Stimulated activated naive CD8-positive, alpha-beta T cell treated with anti-CD3 and anti-CD28 coated beads, Interleukin-15, amount 100 ng/mL, for 72 hours (primary cell): ENCODE results near the gene TENT5C.
"Not testable (repeated sequence)": the region's sequence is repeated elsewhere in the genome, so short reads cannot be mapped to it uniquely, and the experiment has no call there.

ENCODE experiments used
- ATAC-seq: fragments of 150-1000 bp; cut with Tn5 transposase; 2 replicates; pipeline ENCODE4 v1.10.0; 2021; ENCODE audit warnings: mild to moderate bottlenecking, moderate library complexity
- DNase-seq, 2 donors: peaks; one replicate each; pipeline ENCODE4 v3.0.0; 2021 to 2022
- H3K27ac Mint-ChIP-seq, 2 donors: one replicate each; pipeline ENCODE4 v1.8.0; 2022; ENCODE audit warnings: mild to moderate bottlenecking in 2 of 2, mixed read lengths in 2 of 2, moderate library complexity in 2 of 2
- H3K27me3 Mint-ChIP-seq: one replicate; pipeline ENCODE4 v1.8.0; 2022; ENCODE audit warnings: mixed read lengths
- H3K4me1 Mint-ChIP-seq: one replicate; pipeline ENCODE4 v1.8.0; 2022; ENCODE audit warnings: mild to moderate bottlenecking, mixed read lengths
- H3K4me3 Mint-ChIP-seq, 2 donors: one replicate each; pipeline ENCODE4 v1.8.0; 2022; ENCODE audit warnings: mild to moderate bottlenecking in 2 of 2, mixed read lengths in 2 of 2, moderate library complexity in 1 of 2
- H3K9me3 Mint-ChIP-seq, 2 donors: one replicate each; pipeline ENCODE4 v1.8.0; 2022; ENCODE audit warnings: mixed read lengths in 2 of 2

The TENT5C gene

GRCh38 chr1:117605774-117606648 lies at the start of gene TENT5C:
TSS of gene TENT5C (plus strand) at chr1:117606048. CDS start at chr1:117622869, 16,821 bp downstream.
- peaks cover 35% of the 10 kb centered on the region for H3K4me1 Mint-ChIP-seq
- H3K4me3 Mint-ChIP-seq = peak within 1 kb of the TSS; percentile 94 to 96
- DNase-seq (peak; percentile 99), ATAC-seq (peak; percentile 89)
- peak within 1 kb of the TSS; percentile 90 to 97 for H3K27ac Mint-ChIP-seq
- H3K27me3 Mint-ChIP-seq = peaks cover 42% of the 10 kb centered on the region
- H3K9me3 Mint-ChIP-seq = no peaks in the 10 kb centered on the region

GRCh38 chr1:117556341-117556740 lies 49.5 kb upstream of the TENT5C start:
- Mint-ChIP-seq H3K27ac (no peak overlapping the region), H3K4me3 (no peak overlapping the region), H3K27me3 (peaks cover 9% of the 10 kb centered on the region), H3K4me1 (peaks cover 7% of the 10 kb centered on the region), H3K9me3 (peaks cover 5 to 16% of the 10 kb centered on the region in 2 donors)
- no peak for DNase-seq
- no peak for ATAC-seq

GRCh38 chr1:117556976-117557375 lies 48.9 kb upstream of the TENT5C start:
- ATAC-seq = no peak
- peak overlapping the region in 1 of 2 donors; percentile 28 for H3K27ac Mint-ChIP-seq

GRCh38 chr1:117558451-117558850 lies 47.4 kb upstream of the TENT5C start:
- H3K9me3 Mint-ChIP-seq = peaks cover 5 to 16% of the 10 kb centered on the region in 2 donors
- peaks cover 12% of the 10 kb centered on the region for H3K27me3 Mint-ChIP-seq
- H3K27ac Mint-ChIP-seq, H3K4me3 Mint-ChIP-seq, ATAC-seq: not testable (repeated sequence)
- H3K4me1 Mint-ChIP-seq = peaks cover 12% of the 10 kb centered on the region
- peak in 1 of 2 donors; percentile 21 for DNase-seq

More at GRCh38 chr1:117556976-117557375, 48.9 kb upstream of the TENT5C start:
- H3K9me3 Mint-ChIP-seq = peaks cover 5 to 16% of the 10 kb centered on the region in 2 donors
- no peak overlapping the region for H3K4me3 Mint-ChIP-seq
- H3K27me3 Mint-ChIP-seq = peaks cover 9% of the 10 kb centered on the region
- no peak for DNase-seq
- peaks cover 7% of the 10 kb centered on the region for H3K4me1 Mint-ChIP-seq

GRCh38 chr1:117559139-117559538 lies 46.7 kb upstream of the TENT5C start:
- Mint-ChIP-seq H3K4me3 (no peak overlapping the region), H3K27ac (no peak overlapping the region), H3K27me3 (peaks cover 19% of the 10 kb centered on the region), H3K9me3 (peaks cover 5 to 16% of the 10 kb centered on the region in 2 donors), H3K4me1 (peaks cover 13% of the 10 kb centered on the region)
- DNase-seq (no peak), ATAC-seq (no peak)

- Mint-ChIP-seq H3K9me3 (peaks cover 5 to 16% of the 10 kb centered on the region in 2 donors), H3K4me3 (no peak overlapping the region), H3K27me3 (peaks cover 20% of the 10 kb centered on the region), H3K27ac (no peak overlapping the region), H3K4me1 (peaks cover 13% of the 10 kb centered on the region)
- no peak for DNase-seq
- no peak for ATAC-seq
These were observed 45.9 kb upstream of the TENT5C start for GRCh38 chr1:117559985-117560384.

GRCh38 chr1:117561071-117561470 lies 44.8 kb upstream of the TENT5C start:
- Mint-ChIP-seq H3K27me3 (peaks cover 14% of the 10 kb centered on the region), H3K27ac (no peak overlapping the region), H3K9me3 (peaks cover 5 to 16% of the 10 kb centered on the region in 2 donors), H3K4me1 (peaks cover 13% of the 10 kb centered on the region), H3K4me3 (no peak overlapping the region)
- ATAC-seq = no peak
- no peak for DNase-seq

GRCh38 chr1:117561551-117561950 lies 44.3 kb upstream of the TENT5C start:
- peaks cover 13% of the 10 kb centered on the region for H3K4me1 Mint-ChIP-seq
- peaks cover 5 to 16% of the 10 kb centered on the region in 2 donors for H3K9me3 Mint-ChIP-seq
- peaks cover 14% of the 10 kb centered on the region for H3K27me3 Mint-ChIP-seq
- DNase-seq (no peak), ATAC-seq (no peak)
- no peak overlapping the region for H3K4me3 Mint-ChIP-seq
- no peak overlapping the region for H3K27ac Mint-ChIP-seq

- DNase-seq (no peak), ATAC-seq (peak; percentile 40)
- H3K27ac Mint-ChIP-seq = peak overlapping the region in 1 of 2 donors; percentile 10
- no peak overlapping the region for H3K4me3 Mint-ChIP-seq
- H3K4me1 Mint-ChIP-seq = peaks cover 13% of the 10 kb centered on the region
- peaks cover 5 to 16% of the 10 kb centered on the region in 2 donors for H3K9me3 Mint-ChIP-seq
- peaks cover 21% of the 10 kb centered on the region for H3K27me3 Mint-ChIP-seq
These were observed 43.0 kb upstream of the TENT5C start for GRCh38 chr1:117562581-117563491.

- H3K4me3 Mint-ChIP-seq = no peak overlapping the region
- ATAC-seq (no peak), DNase-seq (no peak)
- peaks cover 21% of the 10 kb centered on the region for H3K27me3 Mint-ChIP-seq
- H3K9me3 Mint-ChIP-seq = peaks cover 5 to 16% of the 10 kb centered on the region in 2 donors
- H3K4me1 Mint-ChIP-seq = peaks cover 11% of the 10 kb centered on the region
- peak overlapping the region in 1 of 2 donors; percentile 11 for H3K27ac Mint-ChIP-seq
These were observed 42.4 kb upstream of the TENT5C start for GRCh38 chr1:117563492-117563875.

GRCh38 chr1:117564227-117565075 lies 41.4 kb upstream of the TENT5C start:
- no peak overlapping the region for H3K4me3 Mint-ChIP-seq
- ATAC-seq = no peak
- peaks cover 7% of the 10 kb centered on the region for H3K4me1 Mint-ChIP-seq
- peaks cover 5 to 7% of the 10 kb centered on the region in 2 donors for H3K9me3 Mint-ChIP-seq
- H3K27ac Mint-ChIP-seq = no peak overlapping the region
- H3K27me3 Mint-ChIP-seq = peaks cover 21% of the 10 kb centered on the region
- no peak for DNase-seq

- H3K4me3 Mint-ChIP-seq = no peak overlapping the region
- DNase-seq = no peak
- peaks cover 7% of the 10 kb centered on the region for H3K4me1 Mint-ChIP-seq
- ATAC-seq = no peak
- peaks cover 0 to under 1% of the 10 kb centered on the region in 2 donors for H3K9me3 Mint-ChIP-seq
- peaks cover 21% of the 10 kb centered on the region for H3K27me3 Mint-ChIP-seq
- no peak overlapping the region for H3K27ac Mint-ChIP-seq
These were observed 40.7 kb upstream of the TENT5C start for GRCh38 chr1:117565076-117565556.

- ATAC-seq = peak; percentile 26
- Mint-ChIP-seq H3K27ac (no peak overlapping the region), H3K4me1 (peaks cover 7% of the 10 kb centered on the region), H3K27me3 (peaks cover 21% of the 10 kb centered on the region), H3K9me3 (no peaks in the 10 kb centered on the region), H3K4me3 (no peak overlapping the region)
- no peak for DNase-seq
These were observed 39.9 kb upstream of the TENT5C start for GRCh38 chr1:117565745-117566455.

GRCh38 chr1:117566556-117566955 lies 39.3 kb upstream of the TENT5C start:
- Mint-ChIP-seq H3K27ac (no peak overlapping the region), H3K4me3 (no peak overlapping the region), H3K9me3 (no peaks in the 10 kb centered on the region), H3K27me3 (peaks cover 21% of the 10 kb centered on the region), H3K4me1 (peaks cover 10% of the 10 kb centered on the region)
- ATAC-seq = no peak
- DNase-seq = no peak
